Natural killer cell (primary cell): ENCODE data around the gene TPRA1. TPM values are rescaled to one million over a fixed set of nuclear protein-coding genes. Genes with fewer than 3 reads are reported as not detected.

Experiments
- ATAC-seq, 3 donors: fragments of 150-1000 bp in 2 of 3; fragments of 200-7000 bp in 1 of 3; cut with Tn5 transposase; 1 replicate in 1 of 3; 2 replicates in 2 of 3; pipeline ENCODE4 v1.10.0; 2021; ENCODE audit warnings: mild to moderate bottlenecking in 2 of 3, moderate library complexity in 2 of 3
- DNase-seq, 2 donors: peaks; one replicate each; pipeline versions ENCODE4 v3.0.0 to v3.0.0-alpha.2; 2013 to 2021; ENCODE audit warnings: mixed read lengths in 1 of 2
- H3K27ac ChIP-seq: one replicate; pipeline ENCODE4 v1.5.1; 2013; ENCODE audit warnings: mild to moderate bottlenecking, low read length
- H3K27me3 ChIP-seq: one replicate; pipeline ENCODE4 v1.6.1; 2013; ENCODE audit warnings: low read length; ENCODE audit not compliant: control insufficient read depth, insufficient read depth
- H3K36me3 ChIP-seq: one replicate; pipeline ENCODE4 v1.6.1; 2013; ENCODE audit warnings: low read length; ENCODE audit not compliant: control insufficient read depth, insufficient read depth
- H3K4me1 ChIP-seq: one replicate; pipeline ENCODE4 v1.6.1; 2013; ENCODE audit warnings: low read length; ENCODE audit not compliant: control insufficient read depth, insufficient read depth
- H3K4me3 ChIP-seq: one replicate; pipeline ENCODE4 v1.5.1; 2013; ENCODE audit warnings: low read length
- H3K9me3 ChIP-seq: one replicate; pipeline ENCODE4 v1.6.1; 2013; ENCODE audit warnings: low read length; ENCODE audit not compliant: control insufficient read depth, insufficient read depth
- H3K27ac Mint-ChIP-seq, 2 donors: one replicate each; pipeline ENCODE4 v1.8.0; 2022; ENCODE audit warnings: mild to moderate bottlenecking in 2 of 2, mixed read lengths in 2 of 2, moderate library complexity in 1 of 2
- H3K27me3 Mint-ChIP-seq, 2 donors: one replicate each; pipeline ENCODE4 v1.8.0; 2022; ENCODE audit warnings: low read depth in 2 of 2, mixed read lengths in 2 of 2
- H3K36me3 Mint-ChIP-seq: one replicate; pipeline ENCODE4 v1.8.0; 2022; ENCODE audit warnings: mixed read lengths
- H3K4me1 Mint-ChIP-seq, 2 donors: one replicate each; pipeline ENCODE4 v1.8.0; 2022; ENCODE audit warnings: mixed read lengths in 2 of 2
- H3K4me3 Mint-ChIP-seq: one replicate; pipeline ENCODE4 v1.8.0; 2022; ENCODE audit warnings: mild to moderate bottlenecking, moderate library complexity, mixed read lengths
- H3K9me3 Mint-ChIP-seq, 2 donors: one replicate each; pipeline ENCODE4 v1.8.0; 2022; ENCODE audit warnings: mixed read lengths in 2 of 2
- WGBS: methylation state at CpG from one replicate; pipeline ENCODE4 v1.1.7; 2013; ENCODE audit warnings: missing lambda C conversion rate; ENCODE audit not compliant: insufficient coverage; 5-methylcytosine and 5-hydroxymethylcytosine counted together
- intact Hi-C: fragments of 100-400 bp; cut with micrococcal nuclease; formaldehyde crosslinking; loops from one replicate; pipeline ENCODE4 v1.14.2; 2022
- total RNA-seq, 4 donors: library from RNA; stranded (reverse); fragments of 120-200 nt in 1 of 4; gene quantifications; one replicate each; pipeline versions ENCODE4 v1.2.3 to v1.2.4, GENCODE V29; 2013 to 2022
- TF ChIP-seq, protein P1 (sequence below): fragments of 200-600 bp; IDR thresholded peaks from one replicate; pipeline ENCODE4 v1.8.0; 2022; ENCODE audit warnings: antibody characterized with exemption

TPRA1 gene
- total RNA-seq, 3 donors from 2014 or later (not counting 1 experiment from before 2014, with no cell fraction given) = 15.4 to 22.7 (median 22.1) TPM

GRCh38 chr3:127624063-127624462, 33.5 kb upstream of the TPRA1 start:
- Mint-ChIP-seq H3K4me1 (peaks cover 31 to 34% of the 10 kb centered on the region in 2 donors), H3K36me3 (peaks cover 2% of the 10 kb centered on the region), H3K9me3 (no peaks in the 10 kb centered on the region), H3K4me3 (no peak overlapping the region), H3K27me3 (peaks cover 0 to 5% of the 10 kb centered on the region in 2 donors), H3K27ac (no peak overlapping the region)
- Histone ChIP-seq H3K4me1 (peaks cover 12% of the 10 kb centered on the region), H3K9me3 (no peaks in the 10 kb centered on the region), H3K27me3 (no peaks in the 10 kb centered on the region), H3K27ac (no peak overlapping the region), H3K36me3 (peaks cover 18% of the 10 kb centered on the region), H3K4me3 (no peak overlapping the region)
- 84% methylated on average over 4 of the region's 5 CpGs for WGBS
- TF ChIP-seq, protein P1, sequence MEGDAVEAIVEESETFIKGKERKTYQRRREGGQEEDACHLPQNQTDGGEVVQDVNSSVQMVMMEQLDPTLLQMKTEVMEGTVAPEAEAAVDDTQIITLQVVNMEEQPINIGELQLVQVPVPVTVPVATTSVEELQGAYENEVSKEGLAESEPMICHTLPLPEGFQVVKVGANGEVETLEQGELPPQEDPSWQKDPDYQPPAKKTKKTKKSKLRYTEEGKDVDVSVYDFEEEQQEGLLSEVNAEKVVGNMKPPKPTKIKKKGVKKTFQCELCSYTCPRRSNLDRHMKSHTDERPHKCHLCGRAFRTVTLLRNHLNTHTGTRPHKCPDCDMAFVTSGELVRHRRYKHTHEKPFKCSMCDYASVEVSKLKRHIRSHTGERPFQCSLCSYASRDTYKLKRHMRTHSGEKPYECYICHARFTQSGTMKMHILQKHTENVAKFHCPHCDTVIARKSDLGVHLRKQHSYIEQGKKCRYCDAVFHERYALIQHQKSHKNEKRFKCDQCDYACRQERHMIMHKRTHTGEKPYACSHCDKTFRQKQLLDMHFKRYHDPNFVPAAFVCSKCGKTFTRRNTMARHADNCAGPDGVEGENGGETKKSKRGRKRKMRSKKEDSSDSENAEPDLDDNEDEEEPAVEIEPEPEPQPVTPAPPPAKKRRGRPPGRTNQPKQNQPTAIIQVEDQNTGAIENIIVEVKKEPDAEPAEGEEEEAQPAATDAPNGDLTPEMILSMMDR = no peak
- intact Hi-C loops = no loop called here
- DNase-seq (no peak), ATAC-seq (no peak)

DNA sequence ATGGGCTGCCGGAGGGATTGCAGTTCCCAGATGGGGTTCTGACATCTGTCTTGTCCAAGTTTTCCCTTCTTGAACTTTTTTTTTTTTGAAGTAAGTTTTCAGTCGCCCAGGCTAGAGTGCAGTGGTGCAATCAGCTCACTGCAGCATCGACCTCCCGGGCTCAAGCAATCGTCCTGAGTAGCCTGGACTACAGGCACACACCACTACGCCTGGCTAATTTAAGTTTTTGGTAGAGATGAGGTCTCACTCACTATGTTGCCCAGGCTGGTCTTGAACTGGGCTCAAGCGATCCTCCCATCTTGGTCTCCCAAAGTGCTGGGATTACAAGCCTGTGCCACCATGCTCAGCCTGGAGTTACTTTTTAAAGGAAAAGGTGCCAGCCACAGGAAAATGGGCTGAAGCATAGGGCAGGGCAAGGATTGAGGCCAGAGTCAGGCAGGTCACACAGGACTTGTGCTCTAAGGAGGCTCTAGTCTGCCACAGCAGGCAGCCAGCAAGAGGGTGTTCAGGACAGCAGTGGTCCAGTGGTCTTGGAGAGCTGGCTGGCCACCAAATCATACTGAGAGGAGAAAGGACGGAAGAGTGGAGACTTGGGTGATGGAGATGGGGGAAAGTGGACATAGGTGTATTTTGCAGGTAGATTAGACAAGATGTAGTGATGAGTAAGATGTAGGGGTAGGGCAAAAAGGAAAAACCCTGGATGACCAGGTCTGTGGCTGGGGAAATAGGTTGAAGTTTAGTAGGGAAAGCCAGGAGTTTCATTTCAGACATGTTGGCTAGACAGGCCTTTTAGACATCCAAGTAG, 32.4 kb upstream of the TPRA1 start:
- H3K27ac ChIP-seq = no peak overlapping the region
- Mint-ChIP-seq H3K27ac (no peak overlapping the region), H3K36me3 (peaks cover 12% of the 10 kb centered on the region), H3K4me3 (no peak overlapping the region), H3K4me1 (peaks cover 23 to 26% of the 10 kb centered on the region in 2 donors), H3K9me3 (no peaks in the 10 kb centered on the region), H3K27me3 (peaks cover 0 to 5% of the 10 kb centered on the region in 2 donors)
- ATAC-seq (no peak), DNase-seq (no peak)
- WGBS = 95% methylated on average over 8 of the region's 8 CpGs
- TF ChIP-seq, protein P1 = no peak
- H3K36me3 ChIP-seq = peaks cover 27% of the 10 kb centered on the region
- no peaks in the 10 kb centered on the region for H3K27me3 ChIP-seq
- H3K4me3 ChIP-seq = no peak overlapping the region
- peaks cover 12% of the 10 kb centered on the region for H3K4me1 ChIP-seq
- H3K9me3 ChIP-seq = no peaks in the 10 kb centered on the region
- intact Hi-C loops = no loop called here

- H3K27ac Mint-ChIP-seq = no peak overlapping the region
- H3K27ac ChIP-seq = no peak overlapping the region
- TF ChIP-seq, protein P1 = no peak
- no peaks in the 10 kb centered on the region for H3K9me3 ChIP-seq
- no peaks in the 10 kb centered on the region for H3K27me3 ChIP-seq
- H3K27me3 Mint-ChIP-seq = peaks cover 0 to 5% of the 10 kb centered on the region in 2 donors
- H3K4me3 ChIP-seq = no peak overlapping the region
- no peaks in the 10 kb centered on the region for H3K9me3 Mint-ChIP-seq
- intact Hi-C loops = no loop called here
- H3K4me3 Mint-ChIP-seq = no peak overlapping the region
- DNase-seq (no peak), ATAC-seq (no peak)
- H3K36me3 Mint-ChIP-seq = peaks cover 12% of the 10 kb centered on the region
- H3K4me1 ChIP-seq = peaks cover 11% of the 10 kb centered on the region
- peaks cover 13 to 17% of the 10 kb centered on the region in 2 donors for H3K4me1 Mint-ChIP-seq
- WGBS = 98% methylated on average over 11 of the region's 11 CpGs
- H3K36me3 ChIP-seq = peaks cover 33% of the 10 kb centered on the region
These were observed 31.5 kb upstream of the TPRA1 start for GRCh38 chr3:127622031-127622430.
